Fibroblast of skin of right biceps (primary cell): Measurements from ENCODE around the gene L3MBTL4.

Experiments used
- DNase-seq: peaks from one replicate; pipeline ENCODE4 v3.0.0-alpha.2; 2013

L3MBTL4 gene

GRCh38 chr18:6362559-6363129 lies 52.1 kb downstream of the L3MBTL4 start:
- no peak for DNase-seq

GRCh38 chr18:6357668-6358067 lies 57.0 kb downstream of the L3MBTL4 start:
- no peak for DNase-seq

- peak; percentile 62 for DNase-seq
Observed at GRCh38 chr18:6355789-6356589, 58.7 kb downstream of the L3MBTL4 start.

GRCh38 chr18:6352275-6352674 lies 62.4 kb downstream of the L3MBTL4 start:
- no peak for DNase-seq

GRCh38 chr18:6342990-6343389 lies 71.7 kb downstream of the L3MBTL4 start:
- no peak for DNase-seq

- no peak for DNase-seq
Observed at GRCh38 chr18:6341709-6342108, 73.0 kb downstream of the L3MBTL4 start.

GRCh38 chr18:6341303-6341702 lies 73.4 kb downstream of the L3MBTL4 start:
- DNase-seq, result no peak

GRCh38 chr18:6340121-6340520 lies 74.6 kb downstream of the L3MBTL4 start:
- DNase-seq, result no peak

- no peak for DNase-seq
Observed at GRCh38 chr18:6336239-6336638, 78.5 kb downstream of the L3MBTL4 start.

GRCh38 chr18:6333981-6334380 lies 80.7 kb downstream of the L3MBTL4 start:
- DNase-seq, result no peak

GRCh38 chr18:6331872-6332271 lies 82.8 kb downstream of the L3MBTL4 start:
- DNase-seq, result no peak

- DNase-seq, result no peak
Observed at GRCh38 chr18:6330786-6331185, 83.9 kb downstream of the L3MBTL4 start.

- no peak for DNase-seq
Observed at GRCh38 chr18:6328621-6329010, 86.1 kb downstream of the L3MBTL4 start.

- DNase-seq, result no peak
Observed at GRCh38 chr18:6327895-6328620, 86.7 kb downstream of the L3MBTL4 start.

GRCh38 chr18:6327485-6327884 lies 87.2 kb downstream of the L3MBTL4 start:
- no peak for DNase-seq

- no peak for DNase-seq
Observed at GRCh38 chr18:6326566-6326965, 88.1 kb downstream of the L3MBTL4 start.

GRCh38 chr18:6323319-6323889 lies 91.3 kb downstream of the L3MBTL4 start:
- no peak for DNase-seq

GRCh38 chr18:6315517-6316331 lies 99.0 kb downstream of the L3MBTL4 start:
- DNase-seq, result no peak

- DNase-seq, result no peak
Observed at GRCh38 chr18:6313415-6313814, 101.3 kb downstream of the L3MBTL4 start.

- no peak for DNase-seq
Observed at GRCh38 chr18:6311456-6312215, 103.1 kb downstream of the L3MBTL4 start.

GRCh38 chr18:6310714-6311113 lies 104.0 kb downstream of the L3MBTL4 start:
- no peak for DNase-seq

GRCh38 chr18:6297875-6298274 lies 116.8 kb downstream of the L3MBTL4 start:
- no peak for DNase-seq
